ENCODE results near the gene SMYD3.

DNA sequence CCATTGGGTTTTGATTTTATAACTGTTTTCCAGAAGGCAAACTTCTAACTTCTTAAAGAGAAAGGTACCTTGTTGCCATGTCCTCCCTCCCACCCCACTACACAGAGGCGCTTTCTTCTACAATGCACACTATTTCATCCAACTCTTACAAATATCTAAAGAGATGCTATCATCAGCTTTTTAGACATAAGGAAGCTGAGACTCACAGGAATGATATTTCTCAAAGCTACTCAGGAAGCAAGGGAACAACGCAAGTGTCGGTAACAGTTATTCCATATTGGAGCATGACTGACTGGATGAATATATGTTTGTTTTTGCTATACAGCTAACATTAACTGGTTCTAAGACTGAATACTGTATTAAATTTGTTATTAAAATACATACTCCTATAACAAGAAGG lies 318.0 kb downstream of the SMYD3 start:
- TF ChIP-seq, protein P1, sequence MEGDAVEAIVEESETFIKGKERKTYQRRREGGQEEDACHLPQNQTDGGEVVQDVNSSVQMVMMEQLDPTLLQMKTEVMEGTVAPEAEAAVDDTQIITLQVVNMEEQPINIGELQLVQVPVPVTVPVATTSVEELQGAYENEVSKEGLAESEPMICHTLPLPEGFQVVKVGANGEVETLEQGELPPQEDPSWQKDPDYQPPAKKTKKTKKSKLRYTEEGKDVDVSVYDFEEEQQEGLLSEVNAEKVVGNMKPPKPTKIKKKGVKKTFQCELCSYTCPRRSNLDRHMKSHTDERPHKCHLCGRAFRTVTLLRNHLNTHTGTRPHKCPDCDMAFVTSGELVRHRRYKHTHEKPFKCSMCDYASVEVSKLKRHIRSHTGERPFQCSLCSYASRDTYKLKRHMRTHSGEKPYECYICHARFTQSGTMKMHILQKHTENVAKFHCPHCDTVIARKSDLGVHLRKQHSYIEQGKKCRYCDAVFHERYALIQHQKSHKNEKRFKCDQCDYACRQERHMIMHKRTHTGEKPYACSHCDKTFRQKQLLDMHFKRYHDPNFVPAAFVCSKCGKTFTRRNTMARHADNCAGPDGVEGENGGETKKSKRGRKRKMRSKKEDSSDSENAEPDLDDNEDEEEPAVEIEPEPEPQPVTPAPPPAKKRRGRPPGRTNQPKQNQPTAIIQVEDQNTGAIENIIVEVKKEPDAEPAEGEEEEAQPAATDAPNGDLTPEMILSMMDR (IDR thresholded peaks at IDR 0.05; ENCODE audit: low read length) = no peak
- TF ChIP-seq EZH2 (optimal IDR thresholded peaks at IDR 0.05; ENCODE audit: low read depth, low read length) (no peak), EZH2phosphoT487 (IDR thresholded peaks at IDR 0.05; ENCODE audit: low read length) (no peak)
